CD4-positive, alpha-beta T cell treated with Interleukin-17A for 1 hour (primary cell): ENCODE data around the gene CLIP2.
"Not testable (repeated sequence)": the region's sequence is repeated elsewhere in the genome, so short reads cannot be mapped to it uniquely, and the experiment has no call there.

Source experiments
- DNase-seq: peaks from one replicate; pipeline ENCODE4 v3.0.0-alpha.2; 2020

Gene CLIP2

GRCh38 chr7:74300926-74301325 lies 11.7 kb downstream of the CLIP2 start:
- no peak for DNase-seq

- DNase-seq, result no peak
Observed at GRCh38 chr7:74302745-74303221, 13.6 kb downstream of the CLIP2 start.

DNA sequence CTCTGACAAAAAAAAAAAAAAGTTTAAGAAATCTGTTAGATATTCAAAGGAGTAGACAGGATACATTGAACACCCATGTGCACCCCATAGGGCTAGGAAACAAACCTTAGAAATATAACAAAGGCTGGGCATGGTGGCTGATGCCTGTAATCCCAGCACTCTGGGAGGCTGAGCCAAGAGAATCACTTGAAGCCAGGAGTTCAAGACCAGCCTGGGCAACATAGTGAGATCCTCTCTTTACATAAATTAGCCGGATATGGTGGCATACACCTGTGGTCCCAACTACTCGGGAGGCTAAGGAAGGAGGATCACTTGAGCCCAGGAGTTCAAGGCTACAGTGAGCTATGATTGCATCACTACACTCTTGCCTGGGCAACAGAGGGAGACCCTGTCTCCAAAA lies 15.3 kb downstream of the CLIP2 start:
- no peak for DNase-seq

DNA sequence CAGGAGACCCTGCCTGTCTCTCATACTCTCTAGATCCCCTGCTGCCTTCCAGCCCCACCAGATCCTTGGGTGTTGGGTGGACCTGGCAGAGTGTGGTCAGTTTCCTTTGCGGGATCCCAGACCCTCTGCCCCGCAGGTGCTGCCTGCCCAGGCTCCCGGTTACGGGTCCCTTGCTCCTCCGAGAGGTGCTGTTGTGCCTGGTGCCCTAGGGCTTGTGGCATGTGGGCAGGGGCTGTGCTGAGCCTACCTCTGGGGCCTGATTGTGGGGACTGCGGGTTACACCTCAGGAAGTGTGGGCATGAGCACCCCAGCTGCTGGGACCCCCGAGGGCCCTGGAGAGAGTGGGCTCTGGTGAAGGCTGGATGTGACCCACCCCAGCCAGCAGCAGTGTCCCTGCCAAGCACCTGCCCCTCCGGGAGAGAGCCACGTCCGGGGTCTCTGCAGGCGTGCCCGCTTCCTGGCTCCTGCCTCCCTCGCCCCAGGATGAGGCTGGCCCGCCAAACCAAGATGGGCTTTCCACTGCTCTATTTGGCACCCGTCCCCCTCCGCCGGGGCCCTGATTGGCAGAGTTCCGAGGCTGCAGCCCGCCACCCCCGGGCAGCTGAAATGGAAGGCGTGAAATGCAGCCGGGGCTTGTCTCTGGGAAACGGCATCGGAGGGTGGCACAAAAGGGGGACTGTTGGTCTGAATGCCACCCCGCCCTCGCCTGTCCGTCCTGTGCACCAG lies 17.0 kb downstream of the CLIP2 start:
- no peak for DNase-seq

DNA sequence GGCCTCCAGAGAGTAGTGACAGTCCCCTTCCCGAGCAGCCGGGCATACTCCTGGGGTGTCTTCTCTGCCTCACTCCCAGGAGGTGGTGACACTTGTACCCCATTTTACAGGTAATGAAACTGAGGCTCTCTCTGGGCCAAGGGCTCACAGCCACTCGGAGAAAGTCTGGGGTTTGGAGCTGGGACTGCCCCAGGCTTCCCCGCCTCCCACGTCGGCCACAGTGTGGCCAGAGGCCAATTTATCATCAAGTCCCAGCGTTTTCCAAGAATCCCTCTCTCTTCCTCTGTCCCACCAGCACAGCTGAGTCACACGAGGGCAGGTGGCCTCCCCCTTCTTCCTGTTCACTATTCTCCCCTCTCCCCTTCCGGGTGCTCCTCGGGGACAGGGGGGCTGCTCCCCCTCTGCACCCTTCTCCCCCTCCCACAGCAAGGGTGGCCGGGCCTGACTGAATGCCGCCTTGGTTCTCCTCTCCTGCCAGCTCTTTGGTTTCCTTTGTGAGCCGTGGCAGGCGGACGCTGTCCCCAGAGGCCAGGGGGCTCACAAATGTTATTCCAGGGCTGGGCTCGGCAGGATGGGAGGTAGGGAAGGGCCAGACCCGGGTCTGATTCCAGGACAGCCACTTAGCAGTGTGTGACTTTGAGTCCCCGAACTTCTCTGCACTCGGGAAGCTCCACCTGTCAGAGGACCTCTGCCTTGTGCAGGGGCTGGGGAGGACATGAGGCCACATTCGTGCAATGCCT lies 17.7 kb downstream of the CLIP2 start:
- DNase-seq, result no peak

DNA sequence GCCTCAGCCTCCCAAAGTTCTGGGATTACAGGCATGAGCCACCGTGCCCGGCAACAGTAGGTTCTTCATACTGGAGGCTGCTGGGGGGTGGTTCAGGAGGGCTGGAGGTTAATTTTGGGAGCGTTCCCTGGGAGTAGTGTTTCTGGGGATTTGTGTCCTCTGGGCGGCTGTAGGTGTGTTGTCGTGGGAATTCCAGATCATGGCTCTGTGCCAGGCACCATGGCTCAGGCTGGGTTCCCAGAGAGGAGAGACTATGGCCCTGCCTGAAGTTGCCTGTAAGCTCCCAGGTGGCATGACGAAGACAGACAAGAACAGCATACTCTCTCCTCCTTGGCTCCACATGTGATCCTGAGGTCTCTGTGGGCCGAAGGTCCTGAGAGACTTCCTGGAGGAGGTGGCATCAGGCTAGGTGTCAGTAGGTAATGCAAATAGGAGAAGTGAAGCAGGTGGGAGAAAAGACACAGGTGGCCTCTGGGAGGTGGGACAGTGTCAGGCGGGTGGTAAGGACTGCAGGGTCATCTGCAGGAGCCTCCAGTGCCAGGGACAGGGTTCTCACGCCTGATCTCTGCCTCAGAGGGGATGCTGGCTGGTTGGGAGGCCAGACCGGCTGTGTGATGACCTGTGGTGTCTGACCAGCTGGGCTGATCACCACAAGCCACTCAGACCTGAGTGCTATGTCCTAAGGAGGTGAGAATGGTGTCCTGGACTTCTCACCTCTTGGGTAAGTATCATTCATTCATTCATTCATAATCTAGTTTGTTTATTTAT lies 18.7 kb downstream of the CLIP2 start:
- DNase-seq, result no peak

- DNase-seq, result no peak
Observed at GRCh38 chr7:74309181-74309580, 20.0 kb downstream of the CLIP2 start.

GRCh38 chr7:74311305-74311744 lies 22.1 kb downstream of the CLIP2 start:
- no peak for DNase-seq

GRCh38 chr7:74312418-74313028 lies 23.3 kb downstream of the CLIP2 start:
- no peak for DNase-seq

GRCh38 chr7:74315891-74316290 lies 26.7 kb downstream of the CLIP2 start:
- DNase-seq, result not testable (repeated sequence)

DNA sequence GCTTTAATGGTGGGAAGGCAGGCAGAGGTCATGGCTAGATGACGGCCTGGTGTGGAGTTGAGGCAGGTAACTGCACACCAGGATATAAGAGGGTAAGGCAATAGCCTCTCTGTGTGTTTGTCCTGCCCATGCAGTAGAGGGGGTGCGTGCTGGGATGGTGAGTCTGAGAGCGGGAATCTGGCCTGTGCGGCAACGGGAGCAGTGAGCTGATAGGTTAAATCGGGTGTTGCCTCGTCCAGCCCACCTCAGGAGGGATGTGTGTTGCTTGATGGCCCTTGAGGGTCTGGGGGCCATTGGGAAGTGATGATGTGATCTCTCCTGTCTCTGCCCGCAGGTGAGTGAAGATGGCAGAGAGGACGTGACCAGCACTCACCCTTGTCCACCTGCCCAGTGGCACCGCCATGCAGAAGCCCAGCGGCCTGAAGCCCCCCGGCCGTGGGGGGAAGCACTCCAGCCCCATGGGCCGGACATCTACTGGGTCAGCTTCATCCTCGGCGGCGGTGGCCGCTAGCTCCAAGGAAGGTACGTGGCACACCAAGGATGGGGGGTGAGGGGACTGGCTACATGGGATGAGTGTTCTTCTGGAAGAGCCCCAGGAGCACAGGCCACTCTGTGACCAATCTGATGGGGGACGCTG lies 28.1 kb downstream of the CLIP2 start:
- DNase-seq, result no peak

DNA sequence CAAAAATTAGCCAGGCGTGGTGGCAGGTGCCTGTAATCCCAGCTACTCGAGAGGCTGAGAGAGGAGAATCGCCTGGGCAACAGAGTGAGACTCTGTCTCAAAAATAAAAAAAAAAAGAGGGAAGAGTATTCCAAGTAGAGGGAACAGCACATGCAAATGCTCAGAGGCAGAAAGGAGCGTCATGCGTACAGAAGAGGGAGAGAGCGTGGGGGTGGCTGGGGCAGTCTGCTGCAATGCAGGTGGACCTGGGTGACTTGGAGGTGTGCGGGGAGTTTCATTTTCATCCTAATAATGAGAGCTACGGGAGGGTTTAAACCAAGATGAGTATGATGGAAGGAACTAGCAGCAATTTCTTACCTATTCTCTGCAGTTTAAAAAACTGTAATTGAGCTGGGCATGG lies 28.8 kb downstream of the CLIP2 start:
- no peak for DNase-seq

DNA sequence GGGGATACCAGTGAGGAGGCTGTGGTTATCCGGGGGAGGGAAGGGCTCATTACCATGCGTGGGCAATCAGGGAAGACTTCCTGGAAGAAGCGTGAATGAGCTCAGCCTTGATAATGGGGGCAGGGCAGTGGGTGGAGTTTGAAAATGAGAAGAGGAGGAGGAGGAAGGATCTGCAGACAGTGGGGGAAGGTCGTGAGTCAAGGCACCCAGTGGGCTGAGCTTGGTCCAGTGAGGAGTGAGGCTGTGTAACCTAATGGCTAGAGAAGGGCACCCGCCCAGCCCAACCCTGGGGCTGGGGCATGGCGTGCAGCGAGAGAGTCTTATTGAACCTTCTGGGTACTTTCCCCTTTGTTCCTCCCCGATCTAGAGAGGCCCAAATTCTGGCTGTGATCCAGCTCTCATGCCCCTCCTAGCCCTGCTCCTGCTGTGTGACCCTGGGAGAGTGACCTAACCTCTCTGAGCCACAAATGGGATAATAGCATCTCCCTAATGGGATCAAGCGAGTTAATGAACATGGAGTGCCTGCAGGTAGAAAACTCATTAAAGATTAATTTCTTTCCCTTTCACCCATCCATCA lies 31.5 kb downstream of the CLIP2 start:
- DNase-seq, result no peak

DNA sequence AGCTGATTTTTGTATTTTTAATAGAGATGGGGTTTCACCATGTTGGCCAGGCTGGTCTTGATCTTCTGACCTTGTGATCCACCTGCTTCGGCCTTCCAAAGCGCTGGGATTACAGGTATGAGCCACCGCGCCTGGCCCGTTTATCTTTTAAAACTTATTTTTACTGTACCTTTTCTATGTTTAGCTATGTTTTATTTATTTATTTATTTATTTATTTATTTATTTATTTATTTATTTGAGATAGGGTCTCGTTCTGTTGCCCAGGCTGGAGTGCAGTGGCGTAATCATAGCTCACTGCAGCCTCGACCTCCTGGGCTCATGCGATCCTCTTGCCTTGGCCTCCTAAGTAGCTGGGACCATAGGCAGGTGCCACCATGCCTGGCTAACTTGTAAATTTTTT lies 33.7 kb downstream of the CLIP2 start:
- DNase-seq, result not testable (repeated sequence)

GRCh38 chr7:74324531-74325209 lies 35.5 kb downstream of the CLIP2 start:
- DNase-seq, result no peak

DNA sequence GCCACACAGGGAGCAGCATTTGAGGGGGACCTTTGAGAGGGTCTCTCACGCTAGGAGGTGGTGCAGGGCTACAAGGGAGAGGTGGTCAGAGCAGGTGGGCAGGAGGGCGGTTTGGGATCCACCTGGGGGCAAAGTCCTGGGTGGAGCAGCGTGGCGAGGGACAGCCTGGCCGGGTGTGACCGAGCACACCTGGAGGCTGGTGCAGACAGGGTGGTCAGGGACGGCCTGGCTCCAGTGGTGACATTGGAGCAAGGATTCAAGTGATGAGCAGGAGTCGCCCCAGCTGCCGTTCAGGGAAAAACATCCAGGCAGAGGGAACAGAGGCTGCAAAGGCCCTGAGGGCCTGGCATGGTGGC lies 36.0 kb downstream of the CLIP2 start:
- DNase-seq, result no peak

DNA sequence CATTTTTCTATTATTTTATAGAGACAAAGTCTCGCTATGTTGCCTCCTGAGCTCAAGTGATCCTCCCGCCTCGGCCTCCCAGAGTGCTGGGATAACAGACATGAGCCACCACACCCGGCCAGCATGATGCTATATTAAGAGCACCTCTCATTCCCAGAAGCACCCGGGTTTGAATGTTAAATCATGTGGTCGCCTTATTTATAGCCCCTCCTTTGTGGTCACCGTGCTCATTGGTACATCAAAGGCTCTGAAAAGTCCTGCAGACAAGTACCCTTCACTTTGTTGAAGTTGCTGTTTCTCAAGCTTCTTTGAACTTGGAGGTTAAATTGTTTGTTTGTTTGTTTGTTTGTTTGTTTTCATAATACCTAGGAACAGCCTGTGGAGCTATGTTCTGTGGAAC lies 40.0 kb downstream of the CLIP2 start:
- DNase-seq, result no peak

DNA sequence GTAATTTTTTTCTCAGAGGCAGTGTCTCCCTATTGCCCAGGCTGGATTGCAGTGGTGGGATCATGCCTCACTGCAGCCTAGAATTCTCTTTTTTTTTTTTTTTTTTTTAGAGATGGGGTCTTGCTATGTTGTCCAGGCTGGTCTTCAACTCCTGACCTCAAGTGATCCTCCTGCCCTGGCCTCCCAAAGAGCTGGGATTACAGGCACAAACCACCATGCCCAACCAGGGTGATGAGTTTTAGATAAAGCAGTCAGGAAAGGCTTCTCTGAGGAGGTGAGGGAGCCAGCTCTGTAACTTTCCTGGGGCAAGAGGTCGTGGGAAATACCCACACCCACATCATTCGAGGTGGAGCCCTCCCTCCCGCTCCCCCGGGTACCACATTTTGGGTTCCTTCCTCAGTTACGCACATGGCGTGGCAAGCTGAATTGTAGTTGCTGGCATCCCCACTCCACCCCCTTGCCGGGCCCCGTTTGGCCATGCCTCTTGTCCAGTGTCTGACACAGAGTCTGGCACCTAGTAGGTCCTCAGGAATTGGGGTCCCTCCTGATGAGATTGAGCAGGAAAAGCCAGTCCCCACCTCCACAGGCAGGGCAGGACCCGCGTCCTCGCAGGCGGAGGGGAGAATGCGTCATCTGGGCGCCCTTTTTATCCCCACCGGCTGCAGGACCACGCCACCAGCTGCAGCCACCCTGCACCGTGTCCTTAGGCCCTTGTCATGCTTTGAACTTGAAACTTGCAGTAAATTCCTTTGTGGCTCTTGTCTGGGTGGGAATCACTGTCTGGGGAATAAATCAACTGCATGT lies 43.4 kb downstream of the CLIP2 start:
- DNase-seq, result no peak

DNA sequence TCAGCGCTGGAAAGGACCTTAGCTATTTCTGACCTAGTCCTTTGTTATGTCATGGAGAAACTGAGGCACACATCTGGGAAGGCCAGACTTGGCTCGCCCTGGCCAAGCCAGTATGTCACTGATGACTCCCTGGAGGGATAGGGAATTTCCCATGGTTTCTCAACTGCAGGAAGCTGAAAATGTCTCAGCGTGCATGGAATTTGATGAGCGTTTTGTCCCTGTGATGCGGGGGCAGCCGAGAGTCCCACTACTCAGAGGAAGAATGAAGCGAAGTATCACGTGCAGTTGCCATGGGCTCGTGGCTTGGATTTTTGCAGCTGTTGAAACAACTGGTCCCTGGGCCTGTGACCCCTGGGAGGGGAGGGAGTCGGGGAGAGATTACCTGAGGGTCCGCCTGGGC lies 44.8 kb downstream of the CLIP2 start:
- DNase-seq, result no peak

DNA sequence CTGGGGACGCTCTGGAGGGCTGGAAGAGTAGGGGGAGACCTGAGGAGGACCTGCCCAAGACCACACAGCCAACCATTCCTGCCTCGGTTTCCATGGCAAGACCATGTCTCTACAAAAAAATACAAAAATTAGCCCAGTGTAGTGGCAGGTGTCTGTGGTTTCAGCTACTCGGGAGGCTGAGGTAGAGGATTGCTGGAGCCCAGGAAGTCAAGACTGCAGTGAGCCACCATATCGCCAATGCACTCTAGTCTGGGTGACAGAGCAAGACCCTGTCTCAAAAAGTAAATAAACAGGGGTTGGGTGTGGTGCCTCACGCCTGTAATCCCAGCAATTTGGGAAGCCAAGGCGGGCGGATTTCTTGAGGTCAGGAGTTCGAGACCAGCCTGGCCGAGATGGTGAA lies 48.7 kb downstream of the CLIP2 start:
- no peak for DNase-seq
